GM19238 (cell line): ENCODE measurements around the gene RPS23.

ENCODE experiments used
- DNase-seq: peaks from one replicate; pipeline ENCODE4 v3.0.0; 2011; ENCODE audit warnings: low spot score; ENCODE audit not compliant: insufficient read length

Gene RPS23

GRCh38 chr5:82277987-82278710 is at the start of gene RPS23:
TSS of gene RPS23 (minus strand) at chr5:82278354. CDS start at chr5:82278323, 31 bp downstream.
- peak; percentile 70 for DNase-seq

- DNase-seq = no peak
Observed at GRCh38 chr5:82327941-82328340, 49.8 kb upstream of the RPS23 start.

- DNase-seq = no peak
Observed at GRCh38 chr5:82325996-82326395, 47.8 kb upstream of the RPS23 start.

GRCh38 chr5:82325155-82325554 is 47.0 kb upstream of the RPS23 start:
- DNase-seq = no peak

- no peak for DNase-seq
Observed at GRCh38 chr5:82320966-82321365, 42.8 kb upstream of the RPS23 start.

- no peak for DNase-seq
Observed at GRCh38 chr5:82319651-82320376, 41.7 kb upstream of the RPS23 start.

- DNase-seq = no peak
Observed at GRCh38 chr5:82319192-82319591, 41.0 kb upstream of the RPS23 start.

GRCh38 chr5:82314964-82315758 is 37.0 kb upstream of the RPS23 start:
- no peak for DNase-seq

GRCh38 chr5:82313016-82313415 is 34.9 kb upstream of the RPS23 start:
- DNase-seq = no peak

GRCh38 chr5:82312373-82312856 is 34.3 kb upstream of the RPS23 start:
- DNase-seq = no peak

- DNase-seq = no peak
Observed at GRCh38 chr5:82309091-82309531, 31.0 kb upstream of the RPS23 start.

- DNase-seq = no peak
Observed at GRCh38 chr5:82308416-82308815, 30.3 kb upstream of the RPS23 start.

GRCh38 chr5:82307451-82307850 is 29.3 kb upstream of the RPS23 start:
- DNase-seq = no peak

GRCh38 chr5:82306151-82306550 is 28.0 kb upstream of the RPS23 start:
- DNase-seq = no peak

- no peak for DNase-seq
Observed at GRCh38 chr5:82301190-82301589, 23.0 kb upstream of the RPS23 start.

GRCh38 chr5:82298668-82299067 is 20.5 kb upstream of the RPS23 start:
- DNase-seq = no peak

GRCh38 chr5:82297711-82298110 is 19.6 kb upstream of the RPS23 start:
- no peak for DNase-seq

- DNase-seq = no peak
Observed at GRCh38 chr5:82296929-82297328, 18.8 kb upstream of the RPS23 start.

GRCh38 chr5:82295959-82296531 is 17.9 kb upstream of the RPS23 start:
- DNase-seq = no peak

GRCh38 chr5:82295144-82295543 is 17.0 kb upstream of the RPS23 start:
- no peak for DNase-seq

GRCh38 chr5:82291420-82291819 is 13.3 kb upstream of the RPS23 start:
- DNase-seq = no peak

GRCh38 chr5:82290908-82291307 is 12.8 kb upstream of the RPS23 start:
- no peak for DNase-seq
